ENCODE data around the gene APIP.
A peak's percentile ranks its signal among the peaks of the same experiment; 100 is the strongest.
"Not testable (repeated sequence)": the region's sequence is repeated elsewhere in the genome, so short reads cannot be mapped to it uniquely, and the experiment has no call there.

Gene APIP

DNA sequence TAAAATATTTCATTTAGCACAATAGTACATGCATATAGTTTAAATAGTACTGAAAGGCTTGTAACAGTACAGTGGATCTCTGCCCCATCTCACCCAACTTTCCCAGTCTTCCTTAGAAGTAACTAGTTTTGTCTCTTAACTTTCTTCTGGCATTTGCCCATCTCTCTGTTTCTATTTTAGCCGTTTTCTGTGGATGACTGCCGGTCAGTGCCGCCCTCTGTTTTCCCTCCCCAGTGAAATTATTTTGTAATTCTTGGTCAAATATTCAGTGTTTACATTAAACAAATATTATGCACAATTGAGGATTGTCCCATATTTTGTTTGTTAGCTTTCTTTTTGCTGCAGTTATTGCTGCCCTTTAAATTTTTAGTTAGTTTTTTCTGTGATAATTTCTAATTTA is 8.5 kb upstream of the APIP start:
- no peak for DNase-seq

- no peak for DNase-seq
These were observed 5.0 kb upstream of the APIP start for GRCh38 chr11:34921156-34921555.

- DNase-seq: no peak
These were observed 928 bp upstream of the APIP start for GRCh38 chr11:34916843-34917770.

GRCh38 chr11:34915136-34916014 is 804 bp downstream of the APIP start:
- no peak for DNase-seq

GRCh38 chr11:34913556-34913955 is 2.6 kb downstream of the APIP start:
- not testable (repeated sequence) for DNase-seq

DNA sequence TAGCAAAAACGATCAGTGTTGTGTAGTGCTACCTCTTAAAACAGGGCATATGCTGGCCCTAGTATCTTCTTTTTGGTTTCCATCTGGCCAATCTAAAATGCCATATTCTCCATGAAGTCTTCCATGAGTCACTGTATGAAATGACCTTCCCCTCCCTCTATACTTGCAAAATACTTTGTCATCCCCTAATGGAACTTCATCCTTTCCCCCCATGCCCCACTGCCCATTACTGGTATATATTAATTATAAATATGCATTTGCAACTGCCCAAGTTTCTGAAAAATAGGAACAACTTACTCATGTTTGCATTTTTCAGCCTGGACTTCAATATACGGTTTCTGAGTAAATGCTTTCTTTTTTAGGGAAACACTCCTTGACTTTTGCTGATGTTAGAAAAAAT is 4.5 kb downstream of the APIP start:
- no peak for DNase-seq

GRCh38 chr11:34910817-34911216 is 5.4 kb downstream of the APIP start:
- no peak for DNase-seq

- DNase-seq: no peak
These were observed 6.2 kb downstream of the APIP start for GRCh38 chr11:34909955-34910354.

DNA sequence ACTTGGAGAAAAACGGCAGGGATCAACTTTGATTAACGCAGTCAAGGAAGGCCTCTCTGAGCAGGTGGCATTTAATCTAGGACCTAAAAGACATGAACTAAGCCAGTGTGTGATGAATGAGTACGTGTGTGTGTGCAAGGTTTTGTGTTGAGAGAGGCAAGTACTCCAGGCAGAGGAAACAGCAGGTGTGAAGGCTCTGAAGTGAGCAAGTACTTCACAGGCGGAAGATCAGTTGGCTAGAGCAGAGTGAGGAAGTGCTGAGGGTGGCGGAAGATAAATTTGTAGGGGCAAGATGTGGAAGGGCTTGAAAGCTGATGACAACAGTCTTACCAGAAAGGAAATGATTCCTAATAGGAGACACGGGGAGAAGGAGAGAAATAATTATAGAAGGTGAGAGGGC is 6.8 kb downstream of the APIP start:
- DNase-seq: no peak

DNA sequence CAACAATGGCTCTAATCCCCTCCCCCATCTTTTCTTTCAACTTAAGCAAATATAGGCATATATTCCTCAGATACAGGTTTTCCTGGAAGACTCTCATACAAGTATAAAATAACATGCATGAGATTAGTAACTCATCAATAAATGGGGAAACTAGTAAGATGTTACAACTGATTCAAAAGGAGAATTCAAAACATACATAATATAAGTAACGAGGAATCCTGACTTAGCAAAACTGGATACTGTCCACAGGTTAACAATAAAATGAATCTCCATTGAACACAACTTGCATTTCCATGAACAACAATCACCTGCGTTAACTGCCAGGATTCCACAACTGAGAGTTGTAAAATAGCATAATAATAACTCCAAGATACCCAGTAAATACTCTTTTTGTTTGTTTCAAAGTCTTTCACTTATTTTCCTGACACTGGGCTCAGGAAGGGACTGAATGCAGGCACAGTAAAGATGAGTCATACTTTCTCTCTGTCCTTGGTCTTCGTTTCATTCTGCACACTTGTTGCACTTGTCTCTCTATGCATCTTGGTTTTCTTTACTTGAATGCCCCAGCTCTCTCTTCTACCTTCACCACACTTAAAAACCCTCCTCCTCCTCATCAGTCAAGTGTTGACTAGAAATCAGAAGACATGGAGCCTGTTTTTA is 8.1 kb downstream of the APIP start:
- no peak for DNase-seq

- no peak for DNase-seq
These were observed 10.5 kb downstream of the APIP start for GRCh38 chr11:34905666-34906065.

DNA sequence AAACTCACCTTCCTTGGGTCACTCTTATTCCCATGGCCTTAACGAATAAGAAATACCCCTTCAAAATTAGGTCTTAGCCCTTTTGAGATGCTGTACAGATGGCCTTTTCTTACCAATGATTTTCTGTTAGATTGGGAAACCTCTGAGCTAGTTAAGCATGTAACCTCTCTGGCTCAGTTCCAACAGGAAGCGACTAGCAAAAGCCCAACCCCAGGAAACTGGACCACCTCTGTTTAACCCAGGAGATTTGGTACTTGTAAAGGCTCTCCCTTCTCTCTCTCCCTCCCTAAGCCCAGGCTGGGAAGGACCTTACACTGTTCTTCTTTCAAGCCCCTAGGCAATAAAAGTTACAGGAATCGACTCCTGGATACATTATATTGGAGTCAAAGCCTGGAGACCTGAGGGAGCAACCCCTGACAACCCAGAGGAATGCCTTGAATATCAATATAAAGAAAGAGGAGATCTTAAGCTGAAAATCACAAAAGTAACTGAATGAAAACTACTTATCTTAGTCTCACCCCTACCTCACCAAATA is 11.7 kb downstream of the APIP start:
- DNase-seq: no peak

DNA sequence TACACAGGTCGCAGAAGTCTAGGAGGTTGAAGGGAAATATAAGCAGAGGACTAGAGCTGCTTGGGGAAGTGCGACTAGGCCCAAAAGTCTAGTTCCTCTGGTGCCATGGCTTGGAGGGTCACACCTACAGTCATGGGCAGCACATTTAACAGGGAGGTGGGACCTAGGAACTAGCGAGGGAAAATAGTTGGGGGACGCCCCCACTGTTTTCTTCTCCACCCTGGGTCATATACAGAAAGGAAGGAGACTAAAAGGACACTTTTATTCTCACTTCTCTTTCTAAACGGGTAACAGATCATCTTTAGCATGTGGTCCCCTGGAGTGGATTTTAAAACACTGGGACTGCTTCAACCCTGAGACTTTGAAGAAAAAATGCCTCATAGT is 16.6 kb downstream of the APIP start:
- no peak for DNase-seq

- DNase-seq: no peak
These were observed 17.7 kb downstream of the APIP start for GRCh38 chr11:34898474-34898873.

DNA sequence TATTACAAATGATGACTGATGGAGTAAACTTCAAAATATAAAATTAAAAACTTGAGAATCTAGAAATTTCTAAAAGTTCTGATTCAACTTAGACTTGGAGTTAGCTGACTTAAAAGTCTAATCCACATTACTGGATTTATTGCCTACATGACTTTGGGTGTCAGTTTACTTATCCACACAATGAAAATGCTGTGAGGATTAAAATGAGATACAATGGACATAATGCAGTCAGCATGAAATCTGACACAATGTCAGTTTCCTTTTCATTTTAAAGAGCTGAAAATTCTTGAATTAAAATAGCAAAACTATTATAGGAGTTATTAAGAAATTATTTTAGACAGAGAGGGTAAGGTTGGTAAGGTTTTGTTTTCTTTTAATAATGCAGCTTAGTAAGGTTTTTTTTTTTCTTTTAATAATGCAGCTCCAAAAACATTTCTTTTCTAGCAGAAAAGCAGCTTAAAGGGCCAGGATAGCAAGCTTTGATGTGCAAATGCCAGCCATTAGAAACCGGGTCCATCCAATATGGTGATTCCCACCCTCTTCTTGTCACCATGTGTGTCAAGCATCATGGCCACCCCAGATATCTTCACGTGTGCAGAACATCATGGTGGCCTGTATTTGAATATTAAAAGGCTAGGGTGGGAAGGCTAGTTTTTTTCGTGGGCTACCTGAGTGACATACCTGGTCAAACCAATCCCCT is 18.9 kb downstream of the APIP start:
- no peak for DNase-seq

- not testable (repeated sequence) for DNase-seq
These were observed 20.0 kb downstream of the APIP start for GRCh38 chr11:34896191-34896590.

GRCh38 chr11:34893416-34893815 is 22.8 kb downstream of the APIP start:
- no peak for DNase-seq

GRCh38 chr11:34891611-34892010 is 24.6 kb downstream of the APIP start:
- DNase-seq: no peak

DNA sequence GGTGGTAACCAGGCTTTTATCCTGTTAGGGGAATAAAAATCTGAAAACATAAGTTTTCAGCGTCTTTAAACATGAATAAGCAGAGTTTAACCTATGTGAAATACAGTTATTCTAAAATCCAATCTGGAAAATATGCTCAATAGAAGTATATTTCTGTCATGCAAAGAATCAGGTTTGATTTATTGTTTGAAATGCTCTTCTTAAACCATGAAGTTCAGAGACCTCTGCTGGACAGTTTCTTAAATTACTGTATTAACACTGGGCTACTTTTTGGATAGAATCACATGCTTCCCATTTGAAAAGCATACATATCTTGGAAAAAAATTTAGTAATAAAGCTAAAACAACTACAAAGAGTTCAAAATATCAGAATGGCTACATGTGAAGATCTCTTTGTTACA is 25.4 kb downstream of the APIP start:
- peak; percentile 16 for DNase-seq

DNA sequence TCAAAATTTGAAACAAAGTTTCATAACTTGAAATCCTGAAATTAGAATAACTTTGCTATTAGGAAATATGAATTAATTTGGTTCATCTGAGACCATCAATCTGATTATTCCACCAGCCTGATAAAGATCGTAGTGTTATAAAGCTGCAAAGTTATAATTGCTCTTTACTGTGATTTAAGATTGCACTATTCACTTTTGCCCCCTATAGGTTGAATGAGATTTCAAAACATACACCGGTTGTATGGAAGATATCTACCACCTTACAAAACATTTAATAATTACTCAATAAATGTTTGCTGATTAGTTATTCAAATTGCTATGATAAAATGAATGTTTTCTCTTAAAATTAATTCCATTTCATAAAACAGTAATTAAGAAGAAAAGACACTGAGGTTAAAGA is 26.1 kb downstream of the APIP start:
- DNase-seq: no peak

DNA sequence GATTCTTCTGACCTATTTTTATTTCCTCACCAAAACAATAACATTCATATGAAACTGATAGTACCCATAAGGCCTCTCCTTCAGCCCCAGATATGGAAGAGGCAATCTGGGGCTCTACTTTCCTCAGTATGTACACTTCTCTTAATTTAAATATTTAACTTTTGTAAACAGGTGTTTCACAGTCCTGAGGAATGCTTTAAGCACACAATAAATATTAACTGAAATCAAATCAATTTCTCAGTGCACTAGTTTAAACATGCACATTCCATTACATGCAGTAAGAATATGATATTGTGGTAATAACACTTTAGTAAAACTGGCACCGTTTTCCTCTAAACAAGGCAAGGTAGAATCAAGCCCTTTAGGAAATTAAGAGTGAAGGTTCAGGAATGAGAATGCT is 28.9 kb downstream of the APIP start:
- no peak for DNase-seq

DNA sequence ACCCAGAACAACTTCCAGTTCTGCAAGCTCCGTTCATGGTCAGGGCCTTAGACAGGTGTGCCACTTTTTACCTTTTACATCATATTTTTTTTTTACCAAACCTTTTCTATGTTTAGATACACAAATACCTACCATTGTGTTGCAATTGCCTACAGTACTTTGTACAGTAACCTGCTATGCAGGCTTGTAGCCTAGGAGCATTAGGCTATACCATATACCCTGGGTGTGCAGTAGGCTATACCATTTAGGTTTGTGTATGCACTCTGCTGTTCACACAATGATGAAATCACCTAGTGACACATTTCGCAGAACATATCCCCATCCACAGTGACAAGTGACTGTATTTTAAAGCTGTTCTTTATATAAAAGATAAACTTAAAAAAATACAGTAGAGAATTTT is 29.6 kb downstream of the APIP start:
- DNase-seq: no peak

- DNase-seq: no peak
These were observed 34.3 kb downstream of the APIP start for GRCh38 chr11:34881900-34882299.
